ENCODE measurements around the gene PANX2. TPM values are rescaled to one million over a fixed set of nuclear protein-coding genes. Genes with fewer than 3 reads are reported as not detected.

PANX2 gene
- total and polyA plus RNA-seq, 9 donors, result 0.27 to 5.6 (median 2.3) TPM

GRCh38 chr22:50178471-50178864 lies 7.9 kb downstream of the PANX2 start:
- peak in 2 of 5 donors; percentile 34 to 36 for DNase-seq
- Histone ChIP-seq H3K9me3 (no peaks in the 10 kb centered on the region), H3K4me3 (no peak overlapping the region), H3K36me3 (no peaks in the 10 kb centered on the region), H3K4me1 (ENCODE audit: insufficient read depth) (no peaks in the 10 kb centered on the region), H3K27me3 (no peaks in the 10 kb centered on the region), H3K27ac (no peak overlapping the region)
- intact Hi-C loops (cut with DNase I), result no loop called here
- 27 to 54% (median 41%) methylated on average over 22 of the region's 22 CpGs for WGBS, 3 donors
- TF ChIP-seq EP300 (IDR thresholded peaks at IDR 0.05) (no peak), POLR2A (IDR thresholded peaks at IDR 0.05) (no peak)
- TF ChIP-seq, protein P1, sequence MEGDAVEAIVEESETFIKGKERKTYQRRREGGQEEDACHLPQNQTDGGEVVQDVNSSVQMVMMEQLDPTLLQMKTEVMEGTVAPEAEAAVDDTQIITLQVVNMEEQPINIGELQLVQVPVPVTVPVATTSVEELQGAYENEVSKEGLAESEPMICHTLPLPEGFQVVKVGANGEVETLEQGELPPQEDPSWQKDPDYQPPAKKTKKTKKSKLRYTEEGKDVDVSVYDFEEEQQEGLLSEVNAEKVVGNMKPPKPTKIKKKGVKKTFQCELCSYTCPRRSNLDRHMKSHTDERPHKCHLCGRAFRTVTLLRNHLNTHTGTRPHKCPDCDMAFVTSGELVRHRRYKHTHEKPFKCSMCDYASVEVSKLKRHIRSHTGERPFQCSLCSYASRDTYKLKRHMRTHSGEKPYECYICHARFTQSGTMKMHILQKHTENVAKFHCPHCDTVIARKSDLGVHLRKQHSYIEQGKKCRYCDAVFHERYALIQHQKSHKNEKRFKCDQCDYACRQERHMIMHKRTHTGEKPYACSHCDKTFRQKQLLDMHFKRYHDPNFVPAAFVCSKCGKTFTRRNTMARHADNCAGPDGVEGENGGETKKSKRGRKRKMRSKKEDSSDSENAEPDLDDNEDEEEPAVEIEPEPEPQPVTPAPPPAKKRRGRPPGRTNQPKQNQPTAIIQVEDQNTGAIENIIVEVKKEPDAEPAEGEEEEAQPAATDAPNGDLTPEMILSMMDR (IDR thresholded peaks at IDR 0.05), result no peak

DNA sequence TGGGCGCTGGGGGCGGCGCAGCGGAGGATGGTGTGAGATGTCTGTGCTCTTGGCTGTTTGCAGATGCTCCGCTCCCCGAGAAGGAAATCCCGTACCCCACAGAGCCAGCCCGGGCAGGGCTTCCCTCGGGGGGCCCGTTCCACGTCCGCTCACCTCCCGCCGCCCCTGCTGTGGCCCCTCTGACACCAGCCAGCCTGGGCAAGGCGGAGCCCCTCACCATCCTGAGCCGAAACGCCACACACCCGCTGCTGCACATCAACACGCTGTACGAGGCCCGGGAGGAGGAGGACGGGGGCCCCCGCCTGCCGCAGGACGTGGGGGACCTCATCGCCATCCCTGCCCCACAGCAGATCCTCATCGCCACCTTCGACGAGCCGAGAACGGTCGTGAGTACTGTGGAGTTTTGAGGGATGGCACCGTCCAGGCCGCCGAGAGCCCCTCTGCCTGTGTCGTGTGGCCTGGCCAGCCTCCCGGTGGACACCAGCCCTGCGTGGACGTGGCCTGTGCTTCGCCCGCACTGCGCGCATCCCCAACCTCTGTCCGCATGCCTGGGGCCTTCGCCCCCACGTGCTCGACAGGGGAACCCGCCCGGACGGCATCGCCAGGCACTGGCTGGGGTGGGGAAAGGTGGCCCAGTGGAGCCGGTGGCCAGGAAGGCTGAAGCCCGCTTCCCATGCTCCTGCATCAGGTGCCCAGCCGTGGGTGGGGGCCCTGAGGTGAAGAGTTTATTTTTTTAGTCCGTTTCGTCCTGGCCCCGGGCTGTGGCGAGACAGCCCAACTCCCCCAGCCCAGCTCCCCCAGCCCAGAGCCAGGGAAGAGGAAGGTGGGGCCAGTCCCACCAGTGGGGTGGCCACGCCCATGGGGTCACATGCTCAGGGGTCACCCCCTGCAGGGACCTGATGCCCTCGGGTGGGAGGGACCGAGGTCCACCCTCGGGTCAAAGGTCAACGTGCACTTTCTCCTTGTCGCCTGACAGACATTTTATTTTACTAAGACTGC lies 8.6 kb downstream of the PANX2 start:
- Histone ChIP-seq H3K4me3 (no peak overlapping the region), H3K36me3 (no peaks in the 10 kb centered on the region), H3K9me3 (no peaks in the 10 kb centered on the region), H3K27ac (no peak overlapping the region), H3K4me1 (ENCODE audit: insufficient read depth) (peaks cover 3% of the 10 kb centered on the region), H3K27me3 (no peaks in the 10 kb centered on the region)
- peak in 4 of 5 donors; percentile 25 to 47 (median 40) for DNase-seq
- TF ChIP-seq, protein P1 (IDR thresholded peaks at IDR 0.05), result no peak
- TF ChIP-seq POLR2A (IDR thresholded peaks at IDR 0.05) (no peak), EP300 (IDR thresholded peaks at IDR 0.05) (no peak)
- WGBS, 3 donors, result 75 to 82% (median 79%) methylated on average over 51 to 64 of the region's 64 CpGs
- intact Hi-C loops (cut with DNase I), result no loop called here

GRCh38 chr22:50179937-50180726 lies 9.6 kb downstream of the PANX2 start:
- 81 to 88% (median 85%) methylated on average over 39 of the region's 39 CpGs for WGBS, 3 donors
- Histone ChIP-seq H3K4me3 (no peak overlapping the region), H3K9me3 (no peaks in the 10 kb centered on the region), H3K36me3 (no peaks in the 10 kb centered on the region), H3K4me1 (ENCODE audit: insufficient read depth) (peaks cover 6% of the 10 kb centered on the region), H3K27me3 (no peaks in the 10 kb centered on the region), H3K27ac (no peak overlapping the region)
- DNase-seq, result peak in 3 of 5 donors; percentile 23 to 36 (median 36)
- intact Hi-C loops (cut with DNase I), result no loop called here
- no peak for TF ChIP-seq POLR2A (IDR thresholded peaks at IDR 0.05)
- no peak for TF ChIP-seq EP300 (IDR thresholded peaks at IDR 0.05)
- TF ChIP-seq, protein P1 (IDR thresholded peaks at IDR 0.05), result no peak

DNA sequence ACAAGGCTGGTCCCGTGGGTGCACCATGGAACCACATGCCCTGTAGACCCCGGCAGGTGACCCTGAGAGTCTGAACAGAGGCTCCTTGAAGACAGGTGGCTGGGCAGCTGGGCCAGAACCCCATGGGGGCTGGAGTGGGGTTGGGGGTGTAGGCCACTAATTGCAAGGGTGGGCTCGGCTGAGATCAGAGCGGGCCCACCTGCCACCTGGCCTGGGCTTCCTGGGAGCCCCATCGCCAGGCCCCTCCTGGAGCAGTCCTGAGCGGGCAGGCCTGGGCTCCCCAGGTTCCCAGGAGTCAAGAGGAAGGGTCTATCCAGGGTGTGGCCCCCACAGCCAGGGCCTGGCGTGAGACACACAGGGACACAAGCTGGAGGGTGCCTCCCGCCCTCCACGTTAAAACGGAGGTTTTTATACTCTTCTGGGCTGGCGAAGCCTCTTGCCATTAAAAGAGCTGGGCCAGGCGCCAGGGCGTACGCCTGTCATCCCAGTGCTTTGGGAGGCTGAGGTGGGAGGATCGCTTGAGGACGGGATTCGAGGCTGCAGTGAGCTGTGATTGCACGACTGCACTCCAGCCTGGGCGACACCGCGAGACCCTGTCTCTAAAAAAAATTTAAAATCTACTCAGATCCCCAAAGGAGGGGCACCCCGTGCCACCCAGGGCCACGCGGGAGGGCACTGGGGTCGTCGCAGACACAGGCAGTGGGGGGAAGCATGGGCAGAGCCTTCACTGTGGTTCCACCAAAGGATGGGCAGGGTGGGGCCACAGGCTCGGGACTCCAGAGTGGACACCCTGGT lies 10.4 kb downstream of the PANX2 start:
- 91% methylated on average over 27 of the region's 27 CpGs for WGBS, 3 donors
- Histone ChIP-seq H3K9me3 (no peaks in the 10 kb centered on the region), H3K4me1 (ENCODE audit: insufficient read depth) (peaks cover 9% of the 10 kb centered on the region), H3K27me3 (no peaks in the 10 kb centered on the region), H3K27ac (no peak overlapping the region), H3K36me3 (no peaks in the 10 kb centered on the region), H3K4me3 (no peak overlapping the region)
- TF ChIP-seq, protein P1 (IDR thresholded peaks at IDR 0.05), result no peak
- TF ChIP-seq EP300 (IDR thresholded peaks at IDR 0.05), result no peak
- TF ChIP-seq POLR2A (IDR thresholded peaks at IDR 0.05), result no peak
- DNase-seq, result peak in 3 of 5 donors; percentile 26 to 36 (median 30)
- intact Hi-C loops (cut with DNase I), result no loop called here
